GM12891 (cell line): Measurements from ENCODE around the gene CAVIN1.

Source experiments
- DNase-seq: peaks from one replicate; pipeline ENCODE4 v3.0.0; 2011; ENCODE audit warnings: low spot score; ENCODE audit not compliant: insufficient read length
- FAIRE-seq: peaks from 2 replicates; lab custom pipeline; 2011; peaks lifted over from hg19 to GRCh38; lab: Jason Lieb, UNC
- PAX5 ChIP-seq: IDR thresholded peaks from 2 replicates; pipeline ENCODE4 v1.6.1; 2011; ENCODE audit warnings: low read length, moderate library complexity, mild to moderate bottlenecking; ENCODE audit not compliant: insufficient read depth, severe bottlenecking
- POLR2A ChIP-seq: IDR thresholded peaks from 2 replicates; pipeline ENCODE4 v1.6.1; 2011; ENCODE audit warnings: low read depth, low read length, control low read depth
- POLR2AphosphoS5 ChIP-seq: IDR thresholded peaks from 2 replicates; pipeline ENCODE4 v1.6.1; 2011; ENCODE audit warnings: low read depth, low read length, control low read depth
- POU2F2 ChIP-seq: IDR thresholded peaks from 2 replicates; pipeline ENCODE4 v1.6.1; 2011; ENCODE audit warnings: low read depth, mild to moderate bottlenecking, control low read depth, low read length, moderate library complexity
- SPI1 ChIP-seq: IDR thresholded peaks from 2 replicates; pipeline ENCODE4 v1.6.1; 2011; ENCODE audit warnings: low read depth, low read length, control low read depth
- TAF1 ChIP-seq: IDR thresholded peaks from 2 replicates; pipeline ENCODE4 v1.6.1; 2011; ENCODE audit warnings: low read depth, low read length, control low read depth

Gene CAVIN1

DNA sequence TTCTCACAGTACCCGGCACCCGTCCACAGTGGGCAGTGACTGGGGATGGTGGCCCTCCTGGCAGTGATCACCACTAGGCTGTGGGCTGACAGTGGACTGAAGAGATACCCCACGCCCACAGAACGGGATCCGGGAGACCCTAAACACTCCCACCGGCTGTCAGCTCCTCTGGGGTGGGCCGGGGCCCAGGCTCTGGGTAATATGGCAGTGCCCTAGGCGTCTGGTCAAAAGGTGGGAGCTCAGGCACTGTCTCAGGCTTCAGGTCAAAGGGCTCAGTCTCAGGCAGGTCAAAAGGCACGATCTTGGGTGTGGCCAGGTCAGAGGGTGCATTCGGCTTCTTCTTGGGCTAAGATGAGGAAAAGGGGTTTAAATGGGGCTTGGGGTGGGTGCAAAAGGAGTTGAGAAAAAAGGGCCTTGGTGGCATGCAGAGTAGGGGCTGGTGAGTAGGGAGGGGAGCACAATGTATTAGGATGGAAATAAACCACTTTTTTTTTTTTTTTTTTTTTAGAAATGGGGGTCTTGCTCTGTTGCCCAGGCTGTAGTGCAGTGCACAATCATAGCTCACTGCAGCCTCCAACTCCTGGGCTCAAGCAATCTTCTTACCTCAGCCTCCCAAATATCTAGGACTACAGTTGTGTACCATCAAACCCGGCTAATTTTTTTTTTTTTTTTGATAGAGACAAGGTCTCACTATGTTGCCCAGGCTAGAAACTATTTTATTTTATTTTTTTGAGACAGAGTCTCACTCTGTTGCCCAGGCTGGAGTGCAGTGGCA is 11.0 kb downstream of the CAVIN1 start:
- DNase-seq = no peak
- FAIRE-seq = no peak
- TF ChIP-seq PAX5 = no peak
- TF ChIP-seq TAF1 = no peak
- no peak for TF ChIP-seq SPI1
- no peak for TF ChIP-seq POU2F2
- no peak for TF ChIP-seq POLR2AphosphoS5
- no peak for TF ChIP-seq POLR2A

- FAIRE-seq (no peak), DNase-seq (no peak)
- no peak for TF ChIP-seq SPI1
- no peak for TF ChIP-seq POU2F2
Measured at GRCh38 chr17:42411361-42411760, 11.7 kb downstream of the CAVIN1 start.

- DNase-seq (no peak), FAIRE-seq (no peak)
- TF ChIP-seq POLR2AphosphoS5 (no peak), PAX5 (no peak), SPI1 (no peak), POU2F2 (no peak), POLR2A (no peak), TAF1 (no peak)
Measured at GRCh38 chr17:42410319-42410685, 12.8 kb downstream of the CAVIN1 start.

DNA sequence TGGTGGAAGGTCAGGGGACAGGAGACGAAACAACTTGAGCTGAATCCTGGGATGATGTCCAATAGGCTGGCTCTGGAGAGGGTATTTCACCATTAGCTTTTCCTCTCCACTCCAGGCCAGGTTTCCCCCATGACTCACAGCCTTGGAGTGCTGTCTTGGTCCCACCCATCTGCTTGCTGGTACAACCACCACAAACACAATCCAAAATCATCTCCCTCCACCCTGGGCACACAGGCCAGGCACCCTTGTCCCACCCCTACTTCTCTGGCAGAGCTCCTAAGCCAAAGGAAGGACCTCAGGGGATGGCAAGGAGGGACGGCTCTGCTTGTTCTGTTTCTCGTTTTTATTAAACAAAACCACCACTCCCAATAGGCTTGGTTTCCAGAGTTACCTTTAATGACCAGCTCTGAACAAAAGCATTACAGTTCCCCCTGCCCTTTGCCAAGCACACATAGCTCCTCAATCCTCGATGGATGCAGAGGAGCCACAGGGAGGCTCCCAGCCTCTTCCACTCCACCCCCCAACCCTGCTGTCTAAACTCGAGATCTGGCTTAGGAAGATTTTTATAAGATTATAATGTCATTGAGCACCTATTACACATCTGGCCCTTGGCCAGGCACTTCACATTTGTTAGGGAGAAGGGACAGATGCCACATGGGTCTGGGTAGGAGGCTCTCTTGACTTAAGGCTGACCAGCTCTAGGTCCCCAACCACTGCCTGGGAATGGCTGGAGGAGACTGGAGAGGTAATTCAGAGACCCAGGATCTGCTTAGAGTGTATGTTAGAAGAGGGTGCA is 13.3 kb downstream of the CAVIN1 start:
- FAIRE-seq (no peak), DNase-seq (no peak)
- TF ChIP-seq TAF1 (no peak), SPI1 (no peak), POLR2A (no peak), POLR2AphosphoS5 (no peak), PAX5 (no peak), POU2F2 (no peak)

DNA sequence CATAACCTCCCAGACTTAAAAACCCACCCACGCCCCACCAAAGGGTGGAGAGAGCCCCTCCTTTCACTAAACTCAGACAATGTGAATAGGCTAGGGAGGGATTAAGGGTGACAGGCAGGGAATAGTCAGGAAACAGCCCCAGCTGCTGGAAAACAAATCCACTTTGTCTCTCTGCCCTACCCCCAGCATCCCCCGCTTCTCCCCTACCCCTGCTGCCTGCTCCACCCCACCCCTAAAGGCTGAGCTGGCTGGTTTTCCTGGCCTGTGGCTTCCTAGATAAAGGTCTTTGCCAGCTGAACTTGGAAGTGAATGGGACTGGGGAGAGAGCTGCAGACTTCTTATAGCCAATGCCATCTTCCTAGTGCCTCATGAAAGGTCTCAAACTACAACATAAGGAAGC is 15.0 kb downstream of the CAVIN1 start:
- DNase-seq (no peak), FAIRE-seq (no peak)
- no peak for TF ChIP-seq SPI1
- TF ChIP-seq POLR2AphosphoS5 = no peak
- TF ChIP-seq POLR2A = no peak
- no peak for TF ChIP-seq PAX5

GRCh38 chr17:42407289-42407836 is 15.7 kb downstream of the CAVIN1 start:
- peak; percentile 72 for DNase-seq
- TF ChIP-seq TAF1 (no peak), POLR2A (no peak), POLR2AphosphoS5 (no peak), SPI1 (no peak), PAX5 (no peak), POU2F2 (no peak)
- FAIRE-seq = peak; percentile 90

DNA sequence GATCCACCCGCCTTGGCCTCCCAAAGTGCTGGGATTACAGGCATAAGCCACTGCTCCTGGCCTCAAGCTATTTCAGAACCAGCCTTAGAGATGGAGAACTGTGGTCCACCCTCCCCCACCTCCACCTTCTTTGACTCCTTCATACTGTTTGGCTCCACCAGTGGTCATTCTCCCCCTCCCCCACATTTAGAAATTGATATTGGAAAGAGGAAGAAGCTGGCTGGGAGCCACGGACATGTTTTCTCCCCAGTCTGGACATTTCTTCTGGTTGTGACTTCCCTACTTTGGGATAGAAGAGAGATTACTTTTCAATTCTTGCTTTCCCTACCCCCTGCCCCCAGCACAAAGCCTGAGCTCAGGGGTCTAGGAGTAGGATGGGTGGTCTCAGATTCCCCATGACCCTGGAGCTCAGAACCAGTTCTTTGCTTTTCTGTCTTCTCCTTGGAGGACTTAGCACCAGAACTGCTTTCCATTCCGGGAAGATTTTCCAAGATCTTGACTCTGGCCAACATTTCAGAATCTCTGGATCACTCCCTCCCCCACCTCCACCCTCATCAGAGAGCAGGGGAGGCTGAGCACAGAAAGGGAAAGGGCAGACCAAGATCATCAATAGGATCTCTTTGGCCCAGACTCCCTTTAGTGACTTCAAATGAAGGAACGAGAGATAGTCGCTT is 16.3 kb downstream of the CAVIN1 start:
- DNase-seq (no peak), FAIRE-seq (no peak)
- TF ChIP-seq POLR2A = no peak
- no peak for TF ChIP-seq POLR2AphosphoS5
- TF ChIP-seq SPI1 = no peak
- no peak for TF ChIP-seq PAX5
- no peak for TF ChIP-seq TAF1
- no peak for TF ChIP-seq POU2F2

DNA sequence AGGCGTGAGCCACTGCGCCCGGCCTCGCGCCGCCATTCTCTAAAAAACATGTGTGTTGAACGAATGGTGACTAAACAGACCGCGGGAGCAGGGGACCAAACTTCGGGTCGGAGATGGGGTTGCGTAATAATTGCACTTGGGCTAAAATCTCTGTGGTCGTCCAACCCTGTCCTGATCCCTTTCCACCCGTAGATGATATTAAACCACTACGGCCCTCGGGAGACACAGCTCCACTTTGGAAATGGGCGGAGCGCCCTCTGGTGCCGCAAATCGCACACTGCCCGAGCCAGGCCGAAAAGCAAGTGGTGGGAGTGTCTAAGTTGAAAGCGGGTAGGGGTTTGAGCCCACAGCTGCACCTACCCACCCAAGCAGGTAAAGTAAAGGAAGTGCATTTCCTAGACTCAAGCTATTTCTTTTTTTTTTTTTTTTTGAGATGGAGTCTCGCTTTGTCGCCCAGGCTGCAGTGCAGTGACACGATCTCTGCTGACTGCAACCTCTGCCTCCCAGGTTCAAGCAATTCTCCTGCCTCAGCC is 17.0 kb downstream of the CAVIN1 start:
- DNase-seq = peak; percentile 70
- peak; percentile 63 for FAIRE-seq
- TF ChIP-seq TAF1 (no peak), POU2F2 (no peak), POLR2AphosphoS5 (no peak)

- TF ChIP-seq SPI1 (no peak), POU2F2 (no peak), PAX5 (no peak), POLR2A (no peak), POLR2AphosphoS5 (no peak)
- no peak for DNase-seq
- no peak for FAIRE-seq
Measured at GRCh38 chr17:42405076-42405475, 18.0 kb downstream of the CAVIN1 start.

GRCh38 chr17:42404326-42405055 is 18.6 kb downstream of the CAVIN1 start:
- TF ChIP-seq SPI1 (no peak), TAF1 (no peak), POLR2A (no peak), PAX5 (no peak), POLR2AphosphoS5 (no peak), POU2F2 (no peak)
- FAIRE-seq = no peak
- DNase-seq = no peak
